Ascending aorta (tissue), 2 donors: ENCODE results near the gene ACIN1. TPM values are rescaled to one million over a fixed set of nuclear protein-coding genes. Genes with fewer than 3 reads are reported as not detected.

Experiments used
- DNase-seq, 2 donors: peaks; one replicate each; pipeline ENCODE4 v3.0.0-alpha.2; 2019; ENCODE audit warnings: low spot score in 2 of 2
- H3K27ac ChIP-seq, 2 donors: fragments of 200-600 bp; sonication (generic); one replicate each; pipeline ENCODE4 v1.5.1; 2016 to 2017; ENCODE audit warnings: mild to moderate bottlenecking in 1 of 2
- H3K27me3 ChIP-seq: fragments of 200-600 bp; sonication (generic); one replicate; pipeline ENCODE4 v1.5.1; 2017
- H3K36me3 ChIP-seq, 2 donors: fragments of 200-600 bp; sonication (generic); one replicate each; pipeline ENCODE4 v1.5.1; 2016
- H3K4me1 ChIP-seq, 2 donors: fragments of 200-600 bp; sonication (generic); one replicate each; pipeline ENCODE4 v1.5.1; 2016 to 2017; ENCODE audit warnings: mild to moderate bottlenecking in 1 of 2
- H3K4me3 ChIP-seq, 2 donors: fragments of 200-600 bp; sonication (generic); one replicate each; pipeline ENCODE4 v1.5.1; 2016 to 2017; ENCODE audit warnings: mild to moderate bottlenecking in 1 of 2
- H3K9me3 ChIP-seq, 2 donors: fragments of 200-600 bp; sonication (generic); one replicate each; pipeline ENCODE4 v1.5.1; 2016
- CTCF ChIP-seq, 3 experiments: fragments of 200-600 bp in 2 of 3; fragments of 450-650 bp in 1 of 3; sonication (generic) in 2 of 3; IDR thresholded peaks; one replicate each; pipeline ENCODE4 v1.5.1; 2016 to 2019; ENCODE audit warnings: antibody characterized with exemption in 3 of 3, mild to moderate bottlenecking in 1 of 3, moderate library complexity in 1 of 3
- intact Hi-C: fragments of 100-400 bp; cut with DNase I; formaldehyde crosslinking; loops from one replicate; pipeline ENCODE4 v1.15.1; 2023
- total RNA-seq: library from RNA; depleted of rRNA; stranded (reverse); fragments of >200 nt; gene quantifications from one replicate; pipeline ENCODE4 v1.1.0, GENCODE V29; 2016

The ACIN1 gene
- total RNA-seq, 1 donor from 2014 or later, result 58.9 TPM

GRCh38 chr14:23062002-23062401 lies 32.9 kb downstream of the ACIN1 start:
- intact Hi-C loops, result no loop called here
- Histone ChIP-seq H3K36me3 (peaks cover 66 to 82% of the 10 kb centered on the region in 2 donors), H3K4me1 (peaks cover 3 to 12% of the 10 kb centered on the region in 2 donors), H3K9me3 (no peaks in the 10 kb centered on the region), H3K27ac (peak overlapping the region in 1 of 2 donors; percentile 57), H3K4me3 (no peak overlapping the region), H3K27me3 (no peaks in the 10 kb centered on the region)
- peak in 1 of 2 donors; percentile 84 for DNase-seq
- no peak for TF ChIP-seq CTCF (IDR thresholded peaks at IDR 0.05)

GRCh38 chr14:23060536-23061260 lies 34.2 kb downstream of the ACIN1 start:
- H3K9me3 ChIP-seq, result no peaks in the 10 kb centered on the region
- no peak overlapping the region for H3K4me3 ChIP-seq
- H3K27ac ChIP-seq, result no peak overlapping the region
- DNase-seq, result peak in 1 of 2 donors; percentile 52
- H3K36me3 ChIP-seq, result peaks cover 53 to 69% of the 10 kb centered on the region in 2 donors
- H3K27me3 ChIP-seq, result no peaks in the 10 kb centered on the region
- intact Hi-C loops, result no loop called here
- no peak for TF ChIP-seq CTCF (IDR thresholded peaks at IDR 0.05)
- peaks cover 3 to 23% of the 10 kb centered on the region in 2 donors for H3K4me1 ChIP-seq

- Histone ChIP-seq H3K36me3 (peaks cover 43 to 52% of the 10 kb centered on the region in 2 donors), H3K4me1 (peaks cover 3 to 23% of the 10 kb centered on the region in 2 donors), H3K9me3 (no peaks in the 10 kb centered on the region), H3K27ac (no peak overlapping the region), H3K27me3 (no peaks in the 10 kb centered on the region), H3K4me3 (no peak overlapping the region)
- intact Hi-C loops, result loop anchor here (1.0 to 10.0 kb wide), 4 partner anchors 24 to 504 kb away; no protein-coding TSS in a partner anchor
- peak in 1 of 2 donors; percentile 59 for DNase-seq
- TF ChIP-seq CTCF (IDR thresholded peaks at IDR 0.05), result no peak
Measured at GRCh38 chr14:23058654-23059504, 36.1 kb downstream of the ACIN1 start.

- intact Hi-C loops, result loop anchor here (1.0 to 10.0 kb wide), 4 partner anchors 23 to 503 kb away; no protein-coding TSS in a partner anchor
- Histone ChIP-seq H3K27ac (peak overlapping the region in 1 of 2 donors; percentile 73), H3K27me3 (no peaks in the 10 kb centered on the region), H3K4me3 (peak overlapping the region; percentile 60 to 95), H3K36me3 (peaks cover 37 to 44% of the 10 kb centered on the region in 2 donors), H3K4me1 (peaks cover 3 to 23% of the 10 kb centered on the region in 2 donors), H3K9me3 (no peaks in the 10 kb centered on the region)
- TF ChIP-seq CTCF (IDR thresholded peaks at IDR 0.05), result peak; percentile 87 to 96 (median 92)
- peak; percentile 28 to 86 for DNase-seq
Measured at GRCh38 chr14:23057757-23058653, 36.9 kb downstream of the ACIN1 start.
